ENCODE results near the gene IL17RE.

Gene IL17RE

DNA sequence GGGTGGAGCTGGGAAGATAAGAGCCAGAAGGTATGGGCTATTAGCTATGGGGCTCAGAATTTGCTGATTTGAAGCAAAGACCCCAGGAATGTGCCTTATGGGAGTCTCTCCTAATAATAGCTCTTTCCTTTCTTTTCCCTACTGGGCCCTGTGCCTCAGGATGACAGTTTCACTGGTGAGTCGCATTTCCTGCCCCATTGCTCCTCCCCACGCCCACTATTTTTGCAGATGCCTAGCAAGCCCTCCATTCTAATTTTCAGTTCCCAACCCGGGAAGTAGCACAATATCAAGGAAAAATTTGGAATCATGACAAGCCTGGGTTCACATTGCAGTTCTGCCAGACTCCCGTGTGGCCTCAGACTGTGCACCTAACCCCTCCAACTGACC lies 583 bp downstream of the IL17RE start:
- in situ Hi-C loops (cut with MboI; ENCODE audit: low sequenced_read_pairs): no loop called here

DNA sequence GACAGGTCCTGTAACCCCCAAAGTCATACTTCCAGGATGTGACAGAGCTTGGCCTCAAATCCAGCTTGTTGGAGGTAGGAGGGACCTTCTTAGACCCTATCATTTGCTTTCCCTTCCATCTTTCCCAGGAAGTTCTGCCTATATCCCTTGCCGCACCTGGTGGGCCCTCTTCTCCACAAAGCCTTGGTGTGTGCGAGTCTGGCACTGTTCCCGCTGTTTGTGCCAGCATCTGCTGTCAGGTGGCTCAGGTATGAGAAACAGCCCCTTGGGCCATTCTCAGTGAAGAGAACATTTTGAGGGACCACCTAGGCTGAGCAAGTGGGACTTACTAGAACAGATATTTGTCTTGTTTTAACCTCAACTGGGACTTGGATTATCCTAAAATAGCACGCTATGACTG lies 1.3 kb downstream of the IL17RE start:
- in situ Hi-C loops (cut with MboI; ENCODE audit: low sequenced_read_pairs): no loop called here

DNA sequence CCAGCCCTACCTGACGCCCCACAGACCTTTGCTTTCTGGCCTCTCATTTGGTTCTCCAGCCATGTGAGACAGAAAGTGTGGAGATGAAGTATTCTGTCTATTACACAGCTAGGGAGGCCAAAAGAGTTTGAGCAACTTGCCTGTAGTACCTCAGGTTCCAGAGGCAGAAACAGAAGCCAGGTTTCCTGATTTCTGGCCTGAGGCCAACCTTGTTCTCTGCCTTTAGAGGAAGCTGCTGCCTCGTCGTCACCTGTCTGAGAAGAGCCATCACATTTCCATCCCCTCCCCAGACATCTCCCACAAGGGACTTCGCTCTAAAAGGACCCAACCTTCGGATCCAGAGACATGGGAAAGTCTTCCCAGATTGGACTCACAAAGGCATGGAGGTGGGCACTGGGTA lies 3.8 kb downstream of the IL17RE start:
- in situ Hi-C loops (cut with MboI; ENCODE audit: low sequenced_read_pairs): no loop called here

GRCh38 chr3:9908286-9908685 lies 5.6 kb downstream of the IL17RE start:
- in situ Hi-C loops (cut with MboI; ENCODE audit: low sequenced_read_pairs): no loop called here

GRCh38 chr3:9909221-9910013 lies 6.8 kb downstream of the IL17RE start:
- in situ Hi-C loops (cut with MboI; ENCODE audit: low sequenced_read_pairs): no loop called here

DNA sequence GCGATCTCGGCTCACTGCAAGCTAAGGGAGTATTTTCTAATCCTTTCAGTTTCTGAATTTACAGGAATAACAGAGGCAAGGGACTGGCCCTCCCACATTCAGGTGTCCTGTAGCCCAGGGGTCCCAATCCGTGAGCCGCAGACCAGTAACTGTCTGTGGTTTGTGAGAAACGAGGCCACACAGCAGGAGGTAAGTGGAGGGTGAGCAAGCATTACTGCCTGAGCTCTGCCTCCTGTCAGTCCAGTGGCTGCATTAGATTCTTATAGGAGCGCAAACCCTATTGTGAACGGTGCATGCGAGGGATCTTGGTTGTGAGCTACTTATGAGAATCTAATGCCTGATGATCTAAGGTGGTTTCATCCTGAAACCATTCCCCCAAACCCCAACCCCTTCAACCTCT lies 9.2 kb downstream of the IL17RE start:
- in situ Hi-C loops (cut with MboI; ENCODE audit: low sequenced_read_pairs): no loop called here

DNA sequence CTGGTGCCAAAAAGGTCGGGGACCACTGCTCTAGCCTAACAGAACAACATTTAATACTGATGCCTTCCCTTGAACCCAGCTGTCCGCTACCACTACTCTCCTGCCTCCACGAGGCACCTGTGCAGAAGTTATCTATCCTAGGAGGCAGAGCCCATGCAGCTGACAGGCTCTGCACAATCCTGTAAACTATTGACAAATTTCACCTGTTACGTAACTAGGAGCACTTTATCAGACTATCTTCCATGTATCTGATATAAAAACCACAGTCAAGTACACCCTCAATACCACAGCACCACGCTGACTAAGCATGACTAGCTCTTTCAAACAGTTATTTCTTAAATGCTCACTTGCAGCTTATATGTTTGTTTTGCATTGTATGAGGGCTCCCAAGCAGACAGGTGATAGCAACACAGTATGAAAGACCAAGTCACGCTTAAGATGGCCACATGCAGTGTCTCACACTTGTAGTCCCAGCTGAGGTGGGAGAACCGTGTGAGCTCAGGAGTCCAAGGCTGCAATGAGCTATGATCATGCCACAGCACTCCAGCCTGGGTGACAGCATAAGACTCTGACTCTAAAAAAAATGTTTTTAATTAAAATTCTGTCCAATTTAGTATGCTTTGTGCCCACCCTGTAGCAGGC lies 9.8 kb downstream of the IL17RE start:
- in situ Hi-C loops (cut with MboI; ENCODE audit: low sequenced_read_pairs): no loop called here

DNA sequence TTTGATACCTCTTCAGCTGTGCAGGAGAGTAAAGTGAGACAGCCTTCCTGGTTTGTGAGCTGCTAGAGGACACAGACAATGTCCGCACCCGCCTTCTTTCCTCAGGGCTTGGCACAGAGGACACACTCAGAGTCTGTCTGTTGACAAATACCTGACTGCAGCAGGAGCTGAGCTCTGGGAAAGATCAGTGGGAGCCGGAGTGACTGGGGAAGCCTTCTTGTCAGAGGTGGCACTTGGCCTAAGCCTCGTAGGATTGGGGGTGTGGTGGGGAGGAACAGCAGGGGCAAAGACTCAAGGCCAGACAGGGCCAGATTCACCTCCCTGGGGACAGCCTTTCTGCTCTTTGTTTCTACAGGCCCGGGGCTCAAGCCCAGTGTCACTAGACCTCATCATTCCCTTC lies 11.0 kb downstream of the IL17RE start:
- in situ Hi-C loops (cut with MboI; ENCODE audit: low sequenced_read_pairs): no loop called here

- in situ Hi-C loops (cut with MboI; ENCODE audit: low sequenced_read_pairs): no loop called here
Observed at GRCh38 chr3:9914011-9914410, 11.4 kb downstream of the IL17RE start.

- in situ Hi-C loops (cut with MboI; ENCODE audit: low sequenced_read_pairs): no loop called here
Observed at GRCh38 chr3:9914559-9915253, 12.1 kb downstream of the IL17RE start.

- in situ Hi-C loops (cut with MboI; ENCODE audit: low sequenced_read_pairs): no loop called here
Observed at GRCh38 chr3:9915254-9916141, 12.8 kb downstream of the IL17RE start.

- in situ Hi-C loops (cut with MboI; ENCODE audit: low sequenced_read_pairs): no loop called here
Observed at GRCh38 chr3:9916346-9916733, 13.7 kb downstream of the IL17RE start.

GRCh38 chr3:9916734-9917680 lies 14.4 kb downstream of the IL17RE start, which contains the start of gene IL17RC:
TSS of gene IL17RC (plus strand) at chr3:9917098. CDS start at chr3:9917316, 218 bp downstream.
- in situ Hi-C loops (cut with MboI; ENCODE audit: low sequenced_read_pairs): no loop called here

GRCh38 chr3:9917820-9918219 lies 15.2 kb downstream of the IL17RE start:
- in situ Hi-C loops (cut with MboI; ENCODE audit: low sequenced_read_pairs): no loop called here

GRCh38 chr3:9918261-9919038 lies 15.8 kb downstream of the IL17RE start:
- in situ Hi-C loops (cut with MboI; ENCODE audit: low sequenced_read_pairs): no loop called here

- in situ Hi-C loops (cut with MboI; ENCODE audit: low sequenced_read_pairs): no loop called here
Observed at GRCh38 chr3:9928158-9928557, 25.5 kb downstream of the IL17RE start.

GRCh38 chr3:9930804-9931418 lies 28.3 kb downstream of the IL17RE start:
- in situ Hi-C loops (cut with MboI; ENCODE audit: low sequenced_read_pairs): no loop called here

DNA sequence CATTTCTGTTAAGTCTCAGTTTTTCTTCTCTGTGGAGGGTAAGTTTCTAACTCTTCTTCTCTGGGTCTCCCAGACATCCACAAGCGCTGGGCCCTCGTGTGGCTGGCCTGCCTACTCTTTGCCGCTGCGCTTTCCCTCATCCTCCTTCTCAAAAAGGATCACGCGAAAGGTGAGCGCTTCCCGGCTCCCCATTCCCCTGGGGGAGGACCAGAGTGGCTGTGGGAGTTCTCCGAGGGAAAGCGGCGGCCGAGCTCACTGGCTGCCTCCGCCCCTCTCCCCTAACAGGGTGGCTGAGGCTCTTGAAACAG lies 29.8 kb downstream of the IL17RE start:
- in situ Hi-C loops (cut with MboI; ENCODE audit: low sequenced_read_pairs): no loop called here
